T-cell (primary cell): ENCODE results near the gene KCNG4. TPM values are rescaled to one million over a fixed set of nuclear protein-coding genes. Genes with fewer than 3 reads are reported as not detected.
"Not testable (repeated sequence)": the region's sequence is repeated elsewhere in the genome, so short reads cannot be mapped to it uniquely, and the experiment has no call there.

Source experiments
- ATAC-seq, 4 experiments: fragments of 200-7000 bp in 3 of 4; fragments of 150-1000 bp in 1 of 4; cut with Tn5 transposase; replicated peaks in 1 of 4; 1 replicate in 3 of 4; 2 replicates in 1 of 4; pipeline ENCODE4 v1.10.0; 2021; ENCODE audit warnings: moderate library complexity in 3 of 4, mild to moderate bottlenecking in 2 of 4, moderate number of reproducible peaks in 1 of 4
- CTCF ChIA-PET, 2 donors: fragments of 300-600 bp; sonication (Branson Sonifier 250); formaldehyde crosslinking; loops; one replicate each; lab custom pipeline; 2022; ENCODE audit warnings: antibody characterized with exemption in 2 of 2; lab: Charles Lee
- POLR2A ChIA-PET, 2 donors: fragments of 300-600 bp; sonication (Branson Sonifier 250); formaldehyde crosslinking; loops; one replicate each; lab custom pipeline; 2022; ENCODE audit warnings: antibody characterized with exemption in 2 of 2; lab: Charles Lee
- DNase-seq, 35 experiments: peaks; one replicate each; pipeline versions ENCODE4 v3.0.0 to v3.0.0-alpha.2; 2013 to 2023
- H3K27ac ChIP-seq: one replicate; pipeline ENCODE4 v1.5.1; 2013; ENCODE audit warnings: low read length
- H3K27me3 ChIP-seq, 2 experiments: replicated peaks in 1 of 2; 1 replicate in 1 of 2; 2 replicates in 1 of 2; pipeline versions ENCODE4 v1.6.1 to v1.7.0; 2013; ENCODE audit warnings: low read length in 1 of 2, mixed read lengths in 1 of 2; ENCODE audit not compliant: control insufficient read depth in 2 of 2, insufficient read depth in 2 of 2; ENCODE audit errors: extremely low read depth in 1 of 2
- H3K36me3 ChIP-seq, 2 donors: 1 replicate in 1 of 2; 2 replicates in 1 of 2; pipeline versions ENCODE4 v1.6.1 to v1.7.0; 2013; ENCODE audit warnings: low read length in 1 of 2; ENCODE audit not compliant: control insufficient read depth in 2 of 2, insufficient read depth in 1 of 2; ENCODE audit errors: extremely low read depth in 1 of 2
- H3K4me1 ChIP-seq, 2 experiments: 1 replicate in 1 of 2; 2 replicates in 1 of 2; pipeline versions ENCODE4 v1.6.1 to v1.7.0; 2013; ENCODE audit warnings: low read length in 2 of 2, mixed read lengths in 1 of 2; ENCODE audit not compliant: insufficient read depth in 2 of 2, control insufficient read depth in 1 of 2; ENCODE audit errors: extremely low read depth in 1 of 2
- H3K4me3 ChIP-seq, 2 donors: 1 replicate in 1 of 2; 2 replicates in 1 of 2; pipeline versions ENCODE4 v1.5.1 to v1.7.0; 2013; ENCODE audit warnings: mild to moderate bottlenecking in 2 of 2, low read length in 1 of 2, moderate library complexity in 1 of 2; ENCODE audit not compliant: control insufficient read depth in 1 of 2; ENCODE audit errors: extremely low read depth in 1 of 2
- H3K9me3 ChIP-seq: 2 replicates; pipeline ENCODE4 v1.7.0; 2013
- H3K27ac Mint-ChIP-seq, 2 donors: one replicate each; pipeline ENCODE4 v1.8.0; 2020 to 2021; ENCODE audit warnings: mild to moderate bottlenecking in 2 of 2, mixed read lengths in 2 of 2
- H3K27me3 Mint-ChIP-seq, 2 donors: one replicate each; pipeline ENCODE4 v1.8.0; 2021 to 2022; ENCODE audit warnings: mixed read lengths in 2 of 2
- H3K36me3 Mint-ChIP-seq: one replicate; pipeline ENCODE4 v1.8.0; 2021; ENCODE audit warnings: mixed read lengths
- H3K4me1 Mint-ChIP-seq, 3 donors: one replicate each; pipeline ENCODE4 v1.8.0; 2020 to 2022; ENCODE audit warnings: mixed read lengths in 3 of 3, mild to moderate bottlenecking in 1 of 3
- H3K4me3 Mint-ChIP-seq, 3 donors: one replicate each; pipeline ENCODE4 v1.8.0; 2020 to 2022; ENCODE audit warnings: mild to moderate bottlenecking in 3 of 3, mixed read lengths in 3 of 3, moderate library complexity in 3 of 3
- H3K9me3 Mint-ChIP-seq, 3 donors: one replicate each; pipeline ENCODE4 v1.8.0; 2020 to 2022; ENCODE audit warnings: mixed read lengths in 3 of 3
- WGBS: methylation state at CpG from one replicate; pipeline ENCODE4 v1.1.5; 2013; ENCODE audit warnings: missing lambda C conversion rate; ENCODE audit not compliant: insufficient coverage; 5-methylcytosine and 5-hydroxymethylcytosine counted together
- total RNA-seq, 35 experiments: library from RNA in 6 of 35; stranded (reverse) in 6 of 35; fragments of 120-200 nt in 1 of 35; gene quantifications; one replicate each; pipeline versions ENCODE4 v1.2.1 to v1.2.4 and lab custom pipeline; 2013 to 2026

KCNG4 gene
- total RNA-seq, 5 donors from 2014 or later (not counting 1 experiment from before 2014, with no cell fraction given): not detected

DNA sequence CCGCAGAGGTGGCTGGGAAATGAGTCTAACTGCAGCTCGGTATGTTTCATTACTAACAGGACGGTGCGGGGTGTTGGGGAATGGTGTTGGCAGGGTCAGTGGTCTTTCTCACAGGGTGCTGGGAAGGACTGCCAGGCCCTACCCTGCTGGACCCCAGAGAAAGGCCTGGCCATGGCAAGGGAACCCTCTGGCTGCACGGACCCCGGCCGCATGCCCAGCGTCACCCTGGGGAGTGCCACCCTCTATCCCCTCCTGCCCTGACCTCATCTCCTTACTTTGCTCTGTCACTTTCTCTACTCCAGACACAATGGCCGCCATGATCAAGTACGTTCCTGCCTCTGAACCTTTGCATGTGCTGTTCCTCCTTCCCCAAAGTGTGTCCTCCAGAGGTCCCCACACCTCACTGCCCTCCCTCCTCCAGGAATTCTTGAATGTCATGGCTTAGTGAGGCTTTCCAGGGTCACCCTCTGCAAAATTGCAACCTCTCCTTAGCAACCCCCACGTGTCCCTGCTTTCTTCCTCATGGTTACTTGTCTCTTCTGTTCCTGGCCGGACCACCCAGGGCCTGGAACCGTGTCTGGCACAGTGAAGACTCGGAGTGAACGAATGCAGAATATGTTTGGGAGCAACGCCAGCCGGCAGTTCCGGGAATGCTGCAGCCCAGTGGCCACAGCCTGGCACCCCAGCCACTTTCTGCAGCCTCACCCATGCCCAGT, 33.7 kb downstream of the KCNG4 start:
- H3K36me3 ChIP-seq: no peaks in the 10 kb centered on the region
- 87% methylated on average over 17 of the region's 18 CpGs for WGBS
- no peak overlapping the region for H3K4me3 ChIP-seq
- H3K27ac ChIP-seq: no peak overlapping the region
- CTCF ChIA-PET: no interaction called here
- Mint-ChIP-seq H3K4me3 (no peak overlapping the region), H3K27me3 (peaks cover 0 to 2% of the 10 kb centered on the region in 2 donors), H3K27ac (no peak overlapping the region), H3K36me3 (no peaks in the 10 kb centered on the region), H3K4me1 (no peaks in the 10 kb centered on the region), H3K9me3 (no peaks in the 10 kb centered on the region)
- no peak for ATAC-seq
- no peaks in the 10 kb centered on the region for H3K4me1 ChIP-seq
- POLR2A ChIA-PET: no interaction called here
- DNase-seq: no peak
- peaks cover 0 to 2% of the 10 kb centered on the region in 2 experiments for H3K27me3 ChIP-seq
- no peaks in the 10 kb centered on the region for H3K9me3 ChIP-seq

DNA sequence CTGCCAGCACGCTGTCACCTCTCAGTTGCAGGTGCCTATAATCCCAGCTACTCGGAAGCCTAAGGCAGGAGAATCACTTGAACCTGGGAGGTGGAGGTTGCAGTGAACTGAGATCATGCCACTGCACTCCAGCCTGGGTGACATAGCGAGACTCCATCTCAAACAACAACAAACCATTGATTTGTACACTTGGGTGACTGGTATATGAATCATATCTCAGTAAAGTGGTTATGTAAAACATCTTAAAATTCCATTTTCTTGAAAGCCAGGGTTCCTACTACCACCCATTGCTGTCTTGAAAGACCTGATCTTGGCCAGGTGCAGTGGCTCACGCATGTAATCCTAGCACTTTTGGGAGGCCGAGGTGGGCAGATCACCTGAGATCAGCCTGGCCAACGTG, 34.7 kb downstream of the KCNG4 start:
- H3K36me3 ChIP-seq, H3K27me3 ChIP-seq, H3K9me3 Mint-ChIP-seq, H3K4me3 ChIP-seq, H3K27ac Mint-ChIP-seq, H3K4me1 ChIP-seq, POLR2A ChIA-PET, ATAC-seq, CTCF ChIA-PET, H3K4me1 Mint-ChIP-seq, DNase-seq, H3K9me3 ChIP-seq, H3K27me3 Mint-ChIP-seq, H3K36me3 Mint-ChIP-seq, H3K27ac ChIP-seq, H3K4me3 Mint-ChIP-seq: not testable (repeated sequence)
- 100% methylated on average over 1 of the region's 6 CpGs for WGBS

DNA sequence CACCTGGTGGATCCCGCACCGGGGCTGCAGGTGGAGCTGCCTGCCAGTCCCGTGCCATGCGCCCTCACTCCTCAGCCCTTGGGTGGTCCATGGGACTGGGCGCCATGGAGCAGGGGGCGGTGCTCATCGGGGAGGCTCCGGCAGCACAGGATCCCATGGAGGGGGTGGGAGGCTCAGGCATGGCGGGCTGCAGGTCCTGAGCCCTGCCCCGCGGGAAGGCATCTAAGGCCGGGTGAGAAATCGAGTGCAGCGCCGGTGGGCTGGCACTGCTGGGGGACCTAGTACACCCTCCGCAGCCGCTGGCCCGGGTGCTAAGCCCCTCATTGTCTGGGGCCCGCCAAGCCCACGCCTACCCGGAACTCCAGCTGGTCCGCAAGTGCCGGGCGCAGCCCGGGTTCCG, 35.3 kb downstream of the KCNG4 start:
- H3K9me3 Mint-ChIP-seq: not testable (repeated sequence)

DNA sequence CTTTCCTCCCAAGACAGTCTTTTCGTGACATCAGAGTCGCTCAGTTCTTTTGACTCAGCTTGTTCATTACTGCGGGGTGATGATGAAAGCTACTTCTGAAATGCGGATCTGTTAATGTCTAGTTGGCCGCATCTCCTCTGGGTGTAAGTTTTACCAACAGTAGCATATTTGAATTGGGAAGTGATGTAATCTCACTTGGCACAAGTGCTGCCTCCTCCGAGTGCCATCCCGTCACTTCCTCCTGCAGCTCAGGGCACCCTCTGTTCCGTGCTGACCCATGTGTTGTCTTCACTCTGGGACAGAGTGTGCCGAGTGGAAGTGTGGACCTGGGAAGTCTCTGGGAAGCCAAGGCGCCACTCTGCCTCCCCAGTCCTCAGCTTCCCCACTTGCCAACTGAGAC, 40.0 kb downstream of the KCNG4 start:
- ChIA-PET POLR2A (no interaction called here), CTCF (no interaction called here)
- 80% methylated on average over 6 of the region's 10 CpGs for WGBS
- no peak overlapping the region for H3K4me3 Mint-ChIP-seq
- Histone ChIP-seq H3K9me3 (no peaks in the 10 kb centered on the region), H3K36me3 (no peaks in the 10 kb centered on the region), H3K27me3 (peaks cover 2 to 13% of the 10 kb centered on the region in 2 experiments), H3K27ac (no peak overlapping the region), H3K4me3 (no peak overlapping the region), H3K4me1 (peaks cover under 1 to 3% of the 10 kb centered on the region in 2 experiments)
- H3K36me3 Mint-ChIP-seq: no peaks in the 10 kb centered on the region
- ATAC-seq: no peak
- peak in 1 of 35 experiments; percentile 16 for DNase-seq
- H3K4me1 Mint-ChIP-seq: no peaks in the 10 kb centered on the region
- no peak overlapping the region for H3K27ac Mint-ChIP-seq
- H3K9me3 Mint-ChIP-seq: no peaks in the 10 kb centered on the region
- H3K27me3 Mint-ChIP-seq: peaks cover 0 to 3% of the 10 kb centered on the region in 2 donors

More for the DNA sequence above, 35.3 kb downstream of the KCNG4 start:
- H3K27me3 ChIP-seq, H3K4me3 ChIP-seq, ATAC-seq, H3K27ac Mint-ChIP-seq, H3K4me1 ChIP-seq, H3K36me3 Mint-ChIP-seq, H3K27me3 Mint-ChIP-seq, CTCF ChIA-PET, H3K9me3 ChIP-seq, H3K27ac ChIP-seq, H3K4me1 Mint-ChIP-seq, H3K36me3 ChIP-seq, POLR2A ChIA-PET, H3K4me3 Mint-ChIP-seq, DNase-seq: not testable (repeated sequence)
- WGBS: 88% methylated on average over 16 of the region's 26 CpGs

DNA sequence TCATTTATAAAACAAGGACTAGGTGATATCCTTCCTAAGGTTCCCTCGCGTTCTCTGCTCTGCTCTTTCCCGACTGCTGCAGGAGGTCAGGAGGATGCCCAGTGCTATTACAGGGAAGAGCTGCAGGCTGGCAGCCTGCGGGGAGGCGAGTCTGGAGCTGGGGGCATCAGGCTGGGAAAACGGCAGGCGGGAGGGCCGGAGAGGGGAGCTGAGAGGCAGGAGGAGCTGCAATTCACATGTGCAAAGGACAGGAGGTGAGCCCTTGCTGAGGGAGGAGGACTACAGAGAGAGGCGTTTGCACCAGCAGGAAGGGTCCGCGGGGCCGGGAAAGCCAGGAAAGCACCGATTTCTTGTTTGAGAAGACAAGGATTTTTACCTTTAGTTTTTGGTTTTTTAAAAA, 40.7 kb downstream of the KCNG4 start:
- WGBS: 81% methylated on average over 8 of the region's 13 CpGs
- Histone ChIP-seq H3K27me3 (peaks cover 2 to 13% of the 10 kb centered on the region in 2 experiments), H3K4me3 (no peak overlapping the region), H3K27ac (no peak overlapping the region), H3K9me3 (no peaks in the 10 kb centered on the region), H3K36me3 (no peaks in the 10 kb centered on the region), H3K4me1 (peaks cover 5 to 11% of the 10 kb centered on the region in 2 experiments)
- Mint-ChIP-seq H3K9me3 (no peaks in the 10 kb centered on the region), H3K27ac (no peak overlapping the region), H3K36me3 (no peaks in the 10 kb centered on the region), H3K27me3 (peaks cover 0 to 3% of the 10 kb centered on the region in 2 donors), H3K4me3 (no peak overlapping the region), H3K4me1 (peaks cover 5 to 6% (median 6%) of the 10 kb centered on the region in 3 donors)
- POLR2A ChIA-PET: no interaction called here
- ATAC-seq (no peak), DNase-seq (no peak)
- CTCF ChIA-PET: no interaction called here

DNA sequence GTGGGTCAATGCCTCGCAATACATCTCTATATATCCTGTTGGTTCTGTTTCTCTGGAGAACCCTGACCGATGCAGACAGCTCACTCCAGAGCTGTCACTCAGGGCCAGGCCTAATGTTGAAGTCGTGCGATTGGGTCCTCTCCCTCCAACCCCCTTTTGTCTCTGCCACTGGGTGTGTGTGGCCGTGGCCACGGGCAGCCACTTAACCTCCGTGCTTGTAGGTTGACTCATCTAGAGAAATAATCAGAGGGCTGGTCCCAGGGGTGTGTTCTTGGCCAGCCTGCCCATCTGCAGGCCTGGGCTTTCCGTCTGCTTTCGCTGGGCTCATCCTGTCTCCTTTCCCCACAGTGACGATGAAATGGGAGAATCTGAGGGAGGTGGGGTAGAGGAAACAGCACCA, 41.4 kb downstream of the KCNG4 start:
- Histone ChIP-seq H3K9me3 (no peaks in the 10 kb centered on the region), H3K36me3 (no peaks in the 10 kb centered on the region), H3K4me3 (no peak overlapping the region), H3K4me1 (peaks cover 7 to 18% of the 10 kb centered on the region in 2 experiments), H3K27me3 (peaks cover 2 to 13% of the 10 kb centered on the region in 2 experiments), H3K27ac (no peak overlapping the region)
- Mint-ChIP-seq H3K4me1 (peaks cover 12 to 13% (median 13%) of the 10 kb centered on the region in 3 donors), H3K9me3 (no peaks in the 10 kb centered on the region), H3K27ac (no peak overlapping the region), H3K4me3 (no peak overlapping the region), H3K36me3 (no peaks in the 10 kb centered on the region), H3K27me3 (peaks cover 0 to 3% of the 10 kb centered on the region in 2 donors)
- CTCF ChIA-PET: no interaction called here
- POLR2A ChIA-PET: no interaction called here
- no peak for DNase-seq
- 100% methylated on average over 4 of the region's 10 CpGs for whole genome bisulfite sequencing
- no peak for ATAC-seq
